IMR-90 (cell line): Measurements from ENCODE around the gene LAIR2. TPM values are rescaled to one million over a fixed set of nuclear protein-coding genes. Genes with fewer than 3 reads are reported as not detected.

Experiments
- ATAC-seq: fragments of 200-7000 bp; cut with Tn5 transposase; 2 replicates; pipeline ENCODE4 v1.9.1; 2020; ENCODE audit warnings: low read depth, mild to moderate bottlenecking, moderate library complexity
- BruUV-seq: library from RNA; stranded (reverse); fragments of 400-500 nt; replicated peaks from 2 replicates; lab custom pipeline; 2021; lab: Mats Ljungman, UMichigan
- CTCF ChIA-PET: fragments of 300-600 bp; formaldehyde crosslinking; extraction: SDS; loops from one replicate; lab custom pipeline; 2021; ENCODE audit warnings: antibody characterized with exemption; lab: Yijun Ruan, JAX
- POLR2A ChIA-PET: fragments of 300-600 bp; sonication (Branson Sonifier 250); formaldehyde crosslinking; loops from one replicate; lab custom pipeline; 2022; ENCODE audit warnings: antibody characterized with exemption; ENCODE audit not compliant: unreplicated experiment; lab: Charles Lee
- DNase-seq: peaks from one replicate; pipeline ENCODE4 v3.0.0; 2013
- H2AFZ ChIP-seq: replicated peaks from 2 replicates; pipeline ENCODE3; 2013; ENCODE audit warnings: low read length, mild to moderate bottlenecking; ENCODE audit not compliant: poor library complexity
- H2AK5ac ChIP-seq: 2 replicates; pipeline ENCODE4 v1.6.1; 2013; ENCODE audit warnings: low read depth, low read length, inconsistent platforms
- H2AK9ac ChIP-seq: replicated peaks from 2 replicates; pipeline ENCODE3; 2013; ENCODE audit warnings: mild to moderate bottlenecking, low read depth, low read length, moderate library complexity; ENCODE audit not compliant: poor library complexity
- H2BK120ac ChIP-seq: 2 replicates; pipeline ENCODE4 v1.6.1; 2013; ENCODE audit warnings: low read depth, low read length, inconsistent platforms
- H2BK15ac ChIP-seq: 3 replicates; pipeline ENCODE4 v1.6.1; 2013; ENCODE audit warnings: low read depth, low read length, inconsistent platforms
- H2BK20ac ChIP-seq: 2 replicates; pipeline ENCODE4 v1.6.1; 2013; ENCODE audit warnings: low read depth, mild to moderate bottlenecking, inconsistent platforms, low read length, moderate library complexity
- H2BK5ac ChIP-seq: 2 replicates; pipeline ENCODE4 v1.6.1; 2013; ENCODE audit warnings: mild to moderate bottlenecking, low read depth, low read length, inconsistent platforms; ENCODE audit not compliant: poor library complexity, severe bottlenecking
- H3K14ac ChIP-seq: replicated peaks from 2 replicates; pipeline ENCODE4 v1.6.1; 2013; ENCODE audit warnings: low read depth, low read length, inconsistent platforms
- H3K18ac ChIP-seq: 2 replicates; pipeline ENCODE4 v1.6.1; 2013; ENCODE audit warnings: low read depth, low read length, control low read depth
- H3K23ac ChIP-seq: 2 replicates; pipeline ENCODE4 v1.6.1; 2013; ENCODE audit warnings: low read depth, low read length, inconsistent platforms
- H3K27ac ChIP-seq: 2 replicates; pipeline ENCODE4 v1.5.1; 2013; ENCODE audit warnings: mild to moderate bottlenecking, control low read depth, low read length; ENCODE audit not compliant: insufficient read depth
- H3K27me3 ChIP-seq: 2 replicates; pipeline ENCODE4 v1.6.1; 2013; ENCODE audit warnings: low read length; ENCODE audit not compliant: control insufficient read depth, insufficient read depth
- H3K36me3 ChIP-seq: 2 replicates; pipeline ENCODE4 v1.6.1; 2013; ENCODE audit warnings: low read length, mixed read lengths; ENCODE audit not compliant: control insufficient read depth, insufficient read depth
- H3K4ac ChIP-seq: 2 replicates; pipeline ENCODE4 v1.6.1; 2013; ENCODE audit warnings: low read depth, low read length, inconsistent platforms
- H3K4me1 ChIP-seq: 2 replicates; pipeline ENCODE4 v1.6.1; 2013; ENCODE audit warnings: low read length, mixed read lengths; ENCODE audit not compliant: control insufficient read depth, insufficient read depth
- H3K4me2 ChIP-seq: 2 replicates; pipeline ENCODE4 v1.6.1; 2013; ENCODE audit warnings: low read depth, mild to moderate bottlenecking, control low read depth, low read length, moderate library complexity
- H3K4me3 ChIP-seq: 2 replicates; pipeline ENCODE4 v1.5.1; 2013; ENCODE audit warnings: low read depth, mild to moderate bottlenecking, control low read depth, low read length, moderate library complexity; ENCODE audit not compliant: insufficient read depth
- H3K56ac ChIP-seq: 2 replicates; pipeline ENCODE4 v1.6.1; 2013; ENCODE audit warnings: low read length, inconsistent platforms; ENCODE audit not compliant: insufficient read depth; ENCODE audit errors: extremely low read depth
- H3K79me1 ChIP-seq, 2 experiments: 2 replicates each; pipeline ENCODE4 v1.6.1; 2013; ENCODE audit warnings: low read length in 2 of 2, inconsistent platforms in 1 of 2, low read depth in 1 of 2
- H3K9ac ChIP-seq: 2 replicates; pipeline ENCODE4 v1.6.1; 2013; ENCODE audit warnings: low read depth, low read length, control low read depth
- H3K9me1 ChIP-seq: 2 replicates; pipeline ENCODE4 v1.6.1; 2013; ENCODE audit warnings: low read length, inconsistent platforms; ENCODE audit not compliant: insufficient read depth
- H3K9me3 ChIP-seq: 2 replicates; pipeline ENCODE4 v1.6.1; 2013; ENCODE audit warnings: low read length; ENCODE audit not compliant: control insufficient read depth, insufficient read depth
- H4K20me1 ChIP-seq: 2 replicates; pipeline ENCODE4 v1.6.1; 2013; ENCODE audit warnings: low read length, inconsistent platforms; ENCODE audit not compliant: insufficient read depth
- H4K5ac ChIP-seq: 2 replicates; pipeline ENCODE4 v1.6.1; 2013; ENCODE audit warnings: mild to moderate bottlenecking, low read depth, low read length, control low read depth
- H4K8ac ChIP-seq, 2 experiments: 2 replicates each; pipeline ENCODE4 v1.6.1; 2013; ENCODE audit warnings: low read depth in 2 of 2, low read length in 2 of 2, control low read depth in 1 of 2, inconsistent platforms in 1 of 2
- H4K91ac ChIP-seq: 2 replicates; pipeline ENCODE4 v1.6.1; 2013; ENCODE audit warnings: low read depth, low read length, inconsistent platforms; ENCODE audit not compliant: insufficient read depth
- CHD1 ChIP-seq: IDR thresholded peaks from 2 replicates; pipeline ENCODE4 v1.6.1; 2012; ENCODE audit warnings: low read depth, low read length, improper control_type of control experiment
- CTCF ChIP-seq: conservative IDR thresholded peaks from 2 replicates; pipeline ENCODE4 v1.5.1; 2012; ENCODE audit warnings: mild to moderate bottlenecking, low read depth, low read length, improper control_type of control experiment
- ELK1 ChIP-seq: fragments of 150-350 bp; IDR thresholded peaks from 2 replicates; pipeline ENCODE4 v1.6.1; 2016; ENCODE audit warnings: low read depth, mild to moderate bottlenecking, low read length, moderate library complexity, borderline replicate concordance
- MAFK ChIP-seq: IDR thresholded peaks from 2 replicates; pipeline ENCODE4 v1.6.1; 2012; ENCODE audit warnings: low read depth, low read length, improper control_type of control experiment
- MAZ ChIP-seq: IDR thresholded peaks from 2 replicates; pipeline ENCODE4 v1.6.1; 2012; ENCODE audit warnings: low read depth, mild to moderate bottlenecking, low read length, improper control_type of control experiment, moderate library complexity, borderline replicate concordance
- NFE2L2 ChIP-seq: fragments of 150-350 bp; IDR thresholded peaks from 2 replicates; pipeline ENCODE4 v1.6.1; 2016; ENCODE audit warnings: low read depth, mild to moderate bottlenecking, low read length
- RAD21 ChIP-seq: IDR thresholded peaks from 2 replicates; pipeline ENCODE4 v1.6.1; 2012; ENCODE audit warnings: low read length, improper control_type of control experiment
- RCOR1 ChIP-seq: IDR thresholded peaks from 2 replicates; pipeline ENCODE4 v1.6.1; 2012; ENCODE audit warnings: mild to moderate bottlenecking, low read length, improper control_type of control experiment; ENCODE audit not compliant: insufficient replicate concordance
- RFX5 ChIP-seq: IDR thresholded peaks from 2 replicates; pipeline ENCODE4 v1.8.0; 2012; ENCODE audit warnings: low read depth, mild to moderate bottlenecking, low read length, moderate library complexity
- WGBS, 2 experiments: methylation state at CpG; one replicate each; pipeline versions ENCODE4 v1.1.5 to v1.1.7; 2013; ENCODE audit warnings: missing lambda C conversion rate in 2 of 2; ENCODE audit not compliant: insufficient read length in 1 of 2; ENCODE audit errors: extremely low coverage in 2 of 2; 5-methylcytosine and 5-hydroxymethylcytosine counted together
- dilution Hi-C: fragments of 300-500 bp; cut with HindIII; formaldehyde crosslinking; loops from one replicate; pipeline ENCODE4 v1.14.3; 2018; ENCODE audit warnings: low sequenced_read_pairs; ENCODE audit not compliant: unreplicated experiment
- in situ Hi-C: fragments of 300-500 bp; cut with MboI; formaldehyde crosslinking; loops from 3 replicates; pipeline ENCODE4 v1.14.3; 2019; ENCODE audit warnings: low sequenced_read_pairs, inconsistent platforms, mixed read lengths
- intact Hi-C: fragments of 100-400 bp; cut with micrococcal nuclease; formaldehyde crosslinking; loops from 2 replicates; pipeline ENCODE4 v1.10.0; 2022
- polyA plus RNA-seq, 3 experiments: library from polyadenylated mRNA; depleted of rRNA; stranded (reverse); fragments of >200 nt; gene quantifications; 2 replicates each; pipeline ENCODE4 v1.2.3, GENCODE V29; 2012; ENCODE audit warnings: low replicate concordance in 1 of 3
- total RNA-seq: library from RNA; depleted of rRNA; stranded (reverse); fragments of >200 nt; gene quantifications from 2 replicates; pipeline ENCODE4 v1.2.3, GENCODE V29; 2012

The LAIR2 gene
- total and polyA plus RNA-seq, 2 of the 4 experiments (the other 2 are of a cell fraction) = not detected

GRCh38 chr19:54470991-54471782 lies 31.4 kb upstream of the LAIR2 start:
- H4K5ac ChIP-seq = no peak overlapping the region
- BruUV-seq = no TSS peak
- CTCF ChIA-PET = no interaction called here
- peak overlapping the region; percentile 45 for H3K4me2 ChIP-seq
- H3K23ac ChIP-seq = no peak overlapping the region
- no peaks in the 10 kb centered on the region for H3K27me3 ChIP-seq
- H2BK120ac ChIP-seq = no peak overlapping the region
- peak overlapping the region in 1 of 2 experiments; percentile 53; a peak in 2 of 4 replicates for H4K8ac ChIP-seq
- no peak overlapping the region for H4K91ac ChIP-seq
- TF ChIP-seq ELK1 (no peak), CTCF (no peak), RCOR1 (no peak), CHD1 (no peak), RAD21 (no peak), RFX5 (no peak), MAZ (no peak), MAFK (no peak), NFE2L2 (no peak)
- dilution Hi-C loops = no loop called here
- H2BK15ac ChIP-seq = no peak overlapping the region; the same call in 2 of the 3 replicates
- H2BK20ac ChIP-seq = no peak overlapping the region
- peaks cover 12% of the 10 kb centered on the region for H3K4me1 ChIP-seq
- POLR2A ChIA-PET = no interaction called here
- H3K4ac ChIP-seq = peak overlapping the region; percentile 40; the same call in 1 of the 2 replicates
- no peak overlapping the region for H3K14ac ChIP-seq
- no peaks in the 10 kb centered on the region; the same call in 1 of the 2 replicates for H3K36me3 ChIP-seq
- WGBS, 2 experiments = 0% methylated on average over 2 of the region's 60 CpGs; no CpG with 5 or more reads in 1 of the 2 experiments
- H2BK5ac ChIP-seq = no peak overlapping the region
- intact Hi-C loops = loop anchor here (10.0 kb wide), 1 partner anchor 594 kb away; the partner anchor contains the start of gene RDH13
- DNase-seq (no peak), ATAC-seq (peak; percentile 3; the same call in 1 of the 2 replicates)
- peaks cover 4% of the 10 kb centered on the region; the same call in 1 of the 2 replicates for H3K9me1 ChIP-seq
- peak overlapping the region; percentile 9 for H2AK5ac ChIP-seq
- H3K9me3 ChIP-seq = no peaks in the 10 kb centered on the region
- H3K9ac ChIP-seq = peak overlapping the region; percentile 64; the same call in 1 of the 2 replicates
- H2AK9ac ChIP-seq = peak overlapping the region; percentile 49
- peaks cover 0 to 7% of the 10 kb centered on the region in 2 experiments; a peak in 1 of 4 replicates for H3K79me1 ChIP-seq
- peak overlapping the region; percentile 10; the same call in 1 of the 2 replicates for H3K27ac ChIP-seq
- in situ Hi-C loops = loop anchor here (25.0 kb wide), 4 partner anchors 359 to 1666 kb away; partner anchors contain the start of genes NAT14, NDUFA3, OSCAR and PRPF31
- H3K56ac ChIP-seq = no peak overlapping the region
- H3K18ac ChIP-seq = no peak overlapping the region; the same call in 1 of the 2 replicates
- peak overlapping the region; percentile 38 for H3K4me3 ChIP-seq
- no peaks in the 10 kb centered on the region for H4K20me1 ChIP-seq
- peak overlapping the region; percentile 16 for H2AFZ ChIP-seq
